GOT3 (cell line): ENCODE measurements around the gene PRSS33.

Source experiments
- DNase-seq: peaks from one replicate; lab custom pipeline; 2025; ENCODE audit warnings: mixed read lengths; lab: John Stamatoyannopoulos, UW

The PRSS33 gene

DNA sequence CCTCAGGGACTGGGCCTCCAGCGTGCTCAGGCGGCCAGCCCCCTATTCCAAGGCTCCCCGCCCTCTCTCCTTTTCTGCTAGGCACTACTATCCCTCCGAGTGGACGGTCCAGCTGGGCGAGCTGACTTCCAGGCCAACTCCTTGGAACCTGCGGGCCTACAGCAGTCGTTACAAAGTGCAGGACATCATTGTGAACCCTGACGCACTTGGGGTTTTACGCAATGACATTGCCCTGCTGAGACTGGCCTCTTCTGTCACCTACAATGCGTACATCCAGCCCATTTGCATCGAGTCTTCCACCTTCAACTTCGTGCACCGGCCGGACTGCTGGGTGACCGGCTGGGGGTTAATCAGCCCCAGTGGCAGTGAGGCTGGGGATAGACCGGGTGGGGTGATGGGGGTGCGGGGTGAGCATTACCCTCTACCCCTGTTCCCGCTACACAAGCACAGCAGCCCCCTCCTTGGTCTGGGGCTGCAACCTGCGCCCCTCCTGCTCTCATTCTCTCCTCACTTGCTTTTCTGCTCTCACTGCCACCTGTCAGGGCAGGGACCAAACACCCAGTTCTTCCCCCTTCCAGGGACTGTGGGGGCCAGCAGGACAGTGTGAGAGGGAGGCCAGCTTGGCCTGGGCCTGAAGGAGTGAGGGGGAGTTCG is 12.0 kb upstream of the PRSS33 start:
- DNase-seq: no peak

- DNase-seq: no peak
These were observed 11.4 kb upstream of the PRSS33 start for GRCh38 chr16:2798723-2799204.

- no peak for DNase-seq
These were observed 8.2 kb upstream of the PRSS33 start for GRCh38 chr16:2795395-2796143.

DNA sequence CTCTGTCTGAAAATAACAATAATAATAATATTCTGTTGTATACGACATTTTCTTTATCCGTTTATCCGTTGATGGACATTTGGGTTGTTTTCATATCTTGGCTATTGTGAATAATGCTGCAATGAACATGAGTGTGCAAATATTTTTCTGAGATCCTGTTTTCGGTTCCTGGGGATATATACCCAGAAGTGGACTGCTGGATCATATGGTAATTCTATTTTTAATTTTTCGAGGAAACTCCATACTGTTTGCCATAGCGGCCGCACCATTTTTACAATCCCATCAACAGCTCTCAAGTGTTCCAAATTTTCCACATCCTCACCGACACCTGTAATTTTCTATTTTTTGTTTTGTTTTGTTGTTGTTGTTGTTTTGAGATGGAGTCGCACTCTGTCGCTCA is 5.6 kb upstream of the PRSS33 start:
- DNase-seq: no peak

DNA sequence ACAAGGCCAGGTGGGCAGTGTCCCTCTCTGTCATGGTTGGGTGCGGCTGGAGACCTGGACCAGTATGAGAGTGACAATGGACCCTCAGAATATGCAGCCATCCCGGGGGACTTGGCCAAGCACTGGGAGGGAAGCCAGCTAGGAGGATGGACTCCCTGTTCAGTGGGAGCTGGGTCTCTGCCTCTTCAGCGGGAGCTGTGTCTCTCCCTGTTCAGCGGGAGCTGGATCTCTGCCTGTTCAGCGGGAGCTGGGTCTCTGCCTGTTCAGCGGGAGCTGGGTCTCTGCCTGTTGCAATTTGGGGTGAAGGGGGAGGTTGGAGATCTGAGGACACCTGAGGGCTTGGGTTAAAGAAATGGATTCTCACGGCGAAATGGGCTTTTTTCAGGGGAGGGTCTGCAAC is 3.8 kb upstream of the PRSS33 start:
- DNase-seq: no peak

- no peak for DNase-seq
These were observed 3.3 kb upstream of the PRSS33 start for GRCh38 chr16:2790631-2791030.

DNA sequence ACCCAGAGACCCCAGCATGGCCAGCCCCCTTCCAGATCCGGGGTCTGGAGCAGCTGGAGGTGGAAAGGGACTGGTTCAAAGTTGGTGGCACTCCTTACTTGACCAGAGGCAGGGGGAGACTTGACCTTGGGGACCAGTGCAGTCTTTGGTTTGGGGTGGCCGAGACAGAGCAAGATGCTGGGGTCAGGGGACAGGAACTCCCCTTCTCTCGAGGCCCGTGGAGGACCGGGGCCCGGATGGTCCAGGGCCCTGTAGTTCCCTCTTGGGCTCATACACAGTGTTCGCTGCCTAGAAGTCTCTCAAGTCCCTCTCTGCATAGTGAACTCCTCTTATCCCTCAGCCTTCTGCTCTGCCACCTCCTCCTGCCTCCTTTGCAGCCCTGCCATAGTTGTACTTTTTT is 601 bp upstream of the PRSS33 start:
- DNase-seq: no peak

DNA sequence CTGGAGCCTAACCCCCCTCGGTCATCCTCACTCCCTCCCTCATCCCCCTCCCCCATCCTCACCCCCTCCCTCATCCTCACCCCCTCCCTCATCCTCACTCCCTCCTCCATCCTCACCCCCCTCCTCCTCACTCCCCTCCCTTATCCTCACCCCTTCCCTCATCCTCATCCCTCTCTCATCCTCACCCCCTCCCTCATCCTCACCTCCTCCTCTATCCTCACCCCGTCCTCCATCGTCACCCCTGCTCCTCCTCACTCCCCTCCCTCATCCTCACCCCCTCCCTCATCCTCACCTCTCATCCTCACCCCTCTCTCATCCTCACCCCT is 571 bp downstream of the PRSS33 start:
- DNase-seq: no peak

GRCh38 chr16:2786061-2786825 is 1.1 kb downstream of the PRSS33 start:
- no peak for DNase-seq

DNA sequence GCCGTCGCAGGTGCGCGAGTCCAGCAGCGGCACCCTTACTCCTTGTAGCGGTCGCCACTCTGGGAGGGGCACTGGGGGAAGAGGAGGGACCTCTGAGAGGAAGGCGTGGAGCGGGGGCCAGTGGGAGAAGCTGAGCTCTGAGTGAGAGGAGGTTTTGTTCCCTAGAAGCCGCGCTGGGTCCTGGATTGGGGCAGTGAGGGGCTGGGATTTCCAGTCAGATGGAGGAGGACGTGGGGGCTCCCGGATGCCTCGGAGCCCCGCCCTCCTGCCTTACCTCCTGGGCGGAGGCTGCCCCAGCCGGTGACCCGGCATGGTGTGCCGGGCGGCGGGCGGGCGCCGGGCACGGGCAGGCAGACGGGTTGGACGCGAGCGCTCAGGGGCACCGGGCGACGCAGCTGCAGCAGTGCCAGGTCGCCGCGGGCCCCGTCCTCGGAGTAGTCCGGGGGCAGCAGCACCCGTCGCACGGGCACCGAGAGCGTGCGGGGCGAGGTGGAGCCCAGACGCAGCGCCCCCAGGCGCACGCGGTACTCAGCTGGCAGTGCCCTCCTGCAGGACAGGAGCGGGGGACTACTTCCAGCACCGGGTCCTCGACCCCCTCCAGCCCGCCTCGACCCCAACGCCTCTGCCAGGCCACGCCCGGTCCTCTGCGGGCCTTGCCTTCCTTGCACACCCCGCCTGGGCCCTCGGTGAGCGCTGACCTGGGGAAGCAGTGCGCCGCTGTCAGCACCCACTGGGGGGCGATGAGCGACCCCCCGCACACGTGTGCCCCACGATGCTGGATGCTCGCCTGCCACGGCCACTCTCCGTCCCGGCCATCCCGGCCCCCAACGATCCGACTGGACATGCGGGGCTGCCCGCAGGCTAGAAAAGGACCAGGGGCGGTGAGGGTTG is 2.0 kb downstream of the PRSS33 start:
- no peak for DNase-seq

GRCh38 chr16:2784358-2785100 is 2.8 kb downstream of the PRSS33 start:
- no peak for DNase-seq

GRCh38 chr16:2783581-2784357 is 3.6 kb downstream of the PRSS33 start:
- no peak for DNase-seq

- no peak for DNase-seq
These were observed 4.6 kb downstream of the PRSS33 start for GRCh38 chr16:2782583-2783351.

DNA sequence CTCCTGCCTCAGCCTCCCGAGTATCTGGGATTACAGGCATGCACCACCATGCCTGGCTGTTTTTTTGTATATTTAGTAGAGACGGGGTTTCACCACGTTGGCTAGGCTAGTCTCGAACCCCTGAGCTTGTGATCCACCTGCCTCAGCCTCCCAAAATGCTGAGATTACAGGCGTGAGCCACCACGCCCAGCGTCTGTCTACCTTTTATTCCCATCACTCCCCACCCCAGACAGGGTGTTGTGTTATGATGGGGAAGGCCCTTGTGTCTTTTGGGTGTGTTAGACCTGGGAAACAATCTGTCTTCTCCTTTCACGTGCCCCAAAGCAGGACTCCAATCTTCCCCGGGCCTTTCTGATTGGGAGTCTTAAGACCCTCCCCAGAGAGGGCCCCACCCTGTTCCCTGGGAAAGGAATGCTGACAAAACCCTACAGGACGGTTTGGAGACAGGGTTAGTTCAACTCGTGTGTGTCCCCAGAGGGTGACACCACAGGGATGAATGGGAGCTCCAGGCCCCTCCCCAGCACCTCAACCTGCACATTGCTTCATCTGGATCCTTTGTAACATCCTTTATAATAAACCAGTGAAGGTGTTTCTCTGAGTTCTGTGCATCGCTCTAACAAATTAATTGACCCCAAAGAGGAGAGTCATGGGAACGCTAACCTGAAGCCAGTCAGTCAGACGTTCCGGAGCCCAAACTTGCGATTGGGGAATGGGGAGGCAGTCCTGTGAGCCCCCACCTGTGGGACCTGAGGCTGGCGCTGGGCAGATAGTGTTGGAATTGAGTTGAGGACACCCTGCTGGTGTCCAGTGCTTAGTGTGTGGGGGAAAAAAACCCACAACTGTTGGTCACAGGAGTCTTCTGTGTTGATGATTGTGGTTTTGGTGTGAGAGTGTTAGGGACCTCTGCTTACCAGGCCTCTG is 7.1 kb downstream of the PRSS33 start:
- DNase-seq: no peak

GRCh38 chr16:2779151-2779920 is 8.0 kb downstream of the PRSS33 start:
- no peak for DNase-seq

- DNase-seq: no peak
These were observed 8.8 kb downstream of the PRSS33 start for GRCh38 chr16:2778630-2778958.

GRCh38 chr16:2777903-2778629 is 9.3 kb downstream of the PRSS33 start:
- DNase-seq: no peak
